Lung microvascular endothelial cell (primary cell): Measurements from ENCODE around the gene CRKL. TPM values are rescaled to one million over a fixed set of nuclear protein-coding genes. Genes with fewer than 3 reads are reported as not detected.

Experiments
- DNase-seq, 2 donors: peaks; one replicate each; pipeline versions ENCODE4 v3.0.0 to v3.0.0-alpha.2; 2010; ENCODE audit warnings: low read depth in 2 of 2
- total RNA-seq: library from RNA; depleted of rRNA; stranded (reverse); fragments of >200 nt; gene quantifications from 2 replicates; pipeline ENCODE4 v1.2.1, GENCODE V29; 2014

Gene CRKL
- total RNA-seq, 1 donor from 2014 or later, result 34.3 TPM

DNA sequence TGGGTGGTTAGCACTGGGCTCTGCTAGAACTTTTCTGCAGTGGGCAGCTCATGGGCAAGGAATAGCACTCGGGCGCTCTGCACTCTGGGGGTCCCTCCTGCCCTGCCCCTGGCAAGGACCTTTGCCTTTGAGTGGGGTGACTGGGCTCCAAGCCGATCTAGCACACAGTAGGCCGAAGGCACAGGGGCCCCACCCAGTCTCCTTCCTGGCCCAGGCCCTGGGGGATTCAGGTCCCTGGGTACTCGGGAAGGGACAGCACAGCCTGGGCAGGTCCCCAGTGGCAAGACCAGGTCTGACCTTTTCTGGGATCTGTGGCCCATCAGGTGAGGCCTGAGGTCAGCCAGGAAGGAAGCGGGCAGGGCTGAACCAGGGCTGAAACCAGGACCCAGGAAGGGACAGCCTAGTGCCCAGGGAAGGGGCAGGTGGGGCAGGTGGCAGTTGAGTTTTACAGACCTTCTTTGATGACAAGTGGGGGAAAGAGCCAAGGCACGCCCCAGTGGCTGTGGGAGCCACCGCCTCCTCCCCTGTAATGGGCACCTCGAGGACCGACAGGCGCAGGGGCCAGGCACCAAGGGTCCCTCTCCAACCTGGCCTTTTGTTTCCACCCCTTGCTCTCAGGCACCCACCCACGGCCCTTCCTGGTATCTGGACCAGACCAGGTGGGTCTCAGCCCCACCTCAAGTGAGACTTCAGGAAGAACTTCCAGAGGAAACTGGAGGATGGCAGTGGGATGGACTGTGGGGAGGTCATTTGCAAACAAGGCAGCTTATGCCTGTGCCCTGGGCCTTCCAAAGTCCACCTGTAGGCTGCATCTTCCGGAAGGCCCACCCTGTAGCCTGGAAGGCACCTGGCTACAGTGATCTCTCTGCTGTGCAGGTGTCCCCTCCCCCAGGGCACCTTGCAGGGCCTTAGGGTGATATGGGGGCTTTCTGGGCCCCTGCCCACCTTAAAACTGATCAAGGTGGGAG lies 49.0 kb downstream of the CRKL start:
- DNase-seq, result no peak

DNA sequence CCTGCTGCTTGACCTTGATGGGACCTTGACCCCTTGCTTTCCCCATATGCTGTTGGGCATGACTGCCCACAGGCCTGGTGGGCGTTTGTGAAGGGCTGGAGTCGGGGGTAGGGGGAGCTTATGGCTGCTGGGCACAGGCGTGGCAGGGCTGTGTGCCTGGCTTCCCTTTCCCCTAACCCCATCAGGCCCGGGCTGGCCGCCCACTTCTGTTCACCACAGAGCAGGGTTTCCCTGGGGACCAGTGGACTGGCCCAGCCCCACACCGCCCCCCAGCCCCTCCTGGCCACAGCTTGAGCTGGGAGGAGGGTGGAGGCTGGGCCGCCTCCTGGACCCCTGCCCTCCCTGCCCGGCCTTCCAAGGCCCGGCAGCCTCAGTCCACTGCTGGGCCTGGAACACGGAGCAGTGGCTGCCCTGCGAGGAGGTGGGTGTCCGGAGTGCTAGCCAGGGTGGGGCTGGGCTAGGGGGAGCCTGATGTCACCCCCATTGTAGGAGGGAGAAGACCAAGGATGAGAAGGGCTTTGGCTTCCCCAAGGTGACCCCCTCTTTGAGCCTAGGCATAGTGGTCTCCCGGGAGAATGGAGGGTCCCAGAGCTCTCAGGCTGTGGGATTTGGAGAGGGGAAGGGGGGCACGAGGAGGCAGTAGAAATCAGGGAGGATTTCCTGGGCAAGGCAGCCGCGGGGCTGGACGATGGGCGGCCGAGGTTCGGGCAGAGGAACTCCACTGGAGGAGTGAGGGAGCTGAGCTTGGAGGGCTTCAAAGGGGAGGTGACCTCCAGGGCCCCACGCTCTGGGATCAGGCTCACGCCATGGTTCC lies 49.9 kb downstream of the CRKL start, which contains the start of gene AIFM3:
AIFM3 (plus strand) TSS at position 373 of the 814 bp plus-strand sequence. CDS start 690 bp downstream, outside the sequence.
- DNase-seq, result no peak

DNA sequence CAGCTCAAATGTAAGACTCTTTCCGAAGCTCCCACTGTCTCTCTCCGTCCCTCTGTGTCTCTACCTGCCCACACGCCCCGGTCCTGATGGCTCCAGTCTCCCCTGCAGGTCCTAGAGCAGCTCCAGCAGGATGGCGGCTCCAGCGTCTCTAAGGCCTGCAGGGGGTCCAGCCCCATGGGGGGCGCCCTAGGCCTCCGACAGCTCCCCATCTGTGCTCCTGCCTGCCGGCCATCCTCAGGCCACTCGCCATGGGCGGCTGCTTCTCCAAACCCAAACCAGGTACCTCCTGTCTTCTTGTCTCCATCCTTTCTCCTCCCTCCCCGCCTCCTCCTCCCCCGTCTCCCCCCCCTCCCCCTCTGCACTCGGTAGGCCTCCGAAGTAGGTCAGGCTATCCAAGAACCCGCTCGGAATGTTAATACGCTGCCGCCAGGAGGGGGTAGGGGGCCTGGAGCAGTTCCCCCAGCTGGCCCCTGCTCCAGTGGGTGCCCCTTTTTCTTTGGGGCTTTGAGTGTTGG lies 50.5 kb downstream of the CRKL start:
- DNase-seq, result no peak

DNA sequence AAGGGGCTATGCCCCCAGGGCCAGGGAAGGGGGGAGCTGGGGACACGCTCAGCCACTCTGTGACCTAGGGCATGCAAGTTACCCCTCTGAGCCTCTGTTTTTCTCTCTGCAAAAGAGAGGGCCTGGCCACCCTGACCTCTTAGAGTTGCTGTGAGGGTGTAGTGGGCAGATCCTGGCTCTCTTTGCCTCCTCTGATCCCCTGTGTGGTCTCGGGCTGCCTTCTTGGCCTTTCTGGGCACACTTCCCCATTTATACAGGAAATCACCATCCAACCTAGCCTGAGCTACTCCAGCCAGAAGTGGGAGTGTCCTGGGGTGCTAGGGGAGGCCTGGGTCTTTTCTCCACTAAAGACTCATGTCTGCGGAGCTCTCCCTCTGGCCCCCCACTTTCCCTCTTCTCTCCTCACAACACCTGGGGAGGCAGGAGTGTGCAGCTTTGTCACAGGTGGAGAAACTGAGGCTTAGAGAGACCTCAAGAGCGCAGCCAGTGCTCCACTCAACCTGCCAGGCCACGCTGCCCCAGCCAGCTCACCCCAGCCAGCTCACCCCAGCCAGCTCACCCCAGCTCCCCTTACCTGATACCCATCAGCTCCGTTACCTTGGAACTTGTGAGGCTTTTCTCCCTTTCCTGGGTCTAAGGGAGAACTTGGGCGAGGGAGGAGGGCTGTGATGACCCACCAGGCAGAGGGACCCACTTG lies 51.2 kb downstream of the CRKL start:
- DNase-seq, result no peak

DNA sequence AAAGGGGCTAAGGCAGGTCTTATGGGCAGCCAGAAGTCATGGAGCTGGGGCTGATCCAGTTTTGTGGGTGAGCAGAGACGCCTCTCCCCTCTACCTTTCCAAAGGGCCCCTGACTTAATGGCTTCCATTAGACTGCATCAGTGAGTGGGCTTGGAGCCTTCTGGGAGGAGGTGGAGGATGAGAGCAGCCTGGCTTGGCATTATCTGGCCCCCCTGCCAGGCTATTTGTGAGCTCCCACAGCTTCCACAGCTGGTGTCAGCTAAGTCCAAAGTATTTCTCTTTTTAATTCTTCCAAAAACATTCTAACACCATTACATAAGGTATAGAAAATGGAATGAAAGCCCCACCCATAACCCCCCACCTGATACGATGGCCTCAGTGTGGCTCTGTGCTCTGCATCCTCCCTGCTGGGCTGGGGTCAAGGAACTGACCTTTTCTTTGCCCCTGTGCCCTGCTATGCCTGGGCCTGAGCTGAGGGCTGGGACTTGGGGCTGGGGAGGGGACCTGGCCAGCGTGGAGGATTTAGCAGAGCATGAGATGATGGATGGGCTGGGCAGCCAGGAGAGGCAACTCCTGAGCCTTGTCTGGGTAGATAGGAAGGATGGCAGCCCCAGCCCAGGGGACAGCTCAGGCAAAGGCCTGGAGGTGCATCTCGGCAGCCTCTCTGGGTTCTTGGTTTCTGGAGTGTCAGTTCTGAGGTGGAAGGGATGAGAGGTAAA lies 53.9 kb downstream of the CRKL start:
- DNase-seq, result no peak

DNA sequence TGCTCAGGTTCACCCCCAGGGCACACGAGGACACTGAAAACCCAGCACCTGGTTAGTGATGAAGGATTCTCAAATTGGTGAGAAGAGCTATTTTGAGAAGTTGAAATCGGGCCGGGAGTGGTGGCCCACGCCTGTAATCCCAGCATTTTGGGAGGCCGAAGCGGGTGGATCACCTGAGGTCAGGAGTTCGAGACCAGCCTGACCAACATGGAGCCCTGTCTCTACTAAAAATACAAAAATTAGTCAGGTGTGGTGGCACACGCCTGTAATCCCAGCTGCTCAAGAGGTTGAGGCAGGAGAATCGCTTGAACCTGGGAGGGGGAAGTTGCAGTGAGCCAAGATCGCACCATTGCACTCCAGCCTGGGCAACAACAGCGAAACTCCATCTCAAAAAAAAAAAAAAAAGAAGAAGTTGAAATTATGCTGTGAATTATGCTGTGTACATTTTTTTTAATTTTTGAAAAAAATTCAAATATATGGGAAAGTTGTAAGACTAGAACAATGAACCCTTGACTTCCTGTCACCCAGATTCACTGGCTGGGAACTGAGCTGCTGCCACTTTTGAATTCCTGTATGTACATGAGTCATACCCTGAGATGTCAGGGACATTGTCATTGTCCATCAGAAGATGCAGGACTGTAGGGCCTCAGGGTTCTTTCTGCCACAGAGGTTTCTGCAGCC lies 54.9 kb downstream of the CRKL start:
- peak in 1 of 2 donors; percentile 32 for DNase-seq

DNA sequence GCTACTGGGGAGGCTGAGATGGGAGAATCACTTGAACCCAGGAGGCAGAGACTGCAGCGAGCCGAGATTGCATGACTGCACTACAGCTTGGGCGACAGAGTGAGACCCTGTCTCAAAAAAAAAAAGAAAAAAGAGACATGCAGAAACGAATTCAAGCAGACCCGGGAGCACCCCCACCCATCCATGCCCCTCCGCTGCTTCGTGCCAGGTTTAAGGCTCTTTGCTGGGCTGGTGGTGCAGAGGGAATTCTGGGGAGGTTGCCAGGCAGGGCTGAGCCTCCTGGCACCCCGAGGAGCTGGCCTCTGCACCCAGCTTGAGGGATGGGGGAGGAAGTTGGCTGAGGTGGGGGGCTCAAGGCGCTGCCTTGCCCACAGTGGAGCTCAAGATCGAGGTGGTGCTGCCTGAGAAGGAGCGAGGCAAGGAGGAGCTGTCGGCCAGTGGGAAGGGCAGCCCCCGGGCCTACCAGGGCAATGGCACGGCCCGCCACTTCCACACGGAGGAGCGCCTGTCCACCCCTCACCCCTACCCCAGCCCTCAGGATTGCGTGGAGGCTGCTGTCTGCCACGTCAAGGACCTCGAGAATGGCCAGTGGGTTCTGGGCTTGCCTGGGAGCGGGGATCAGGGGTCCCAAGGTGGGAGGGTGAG lies 55.8 kb downstream of the CRKL start:
- no peak for DNase-seq

DNA sequence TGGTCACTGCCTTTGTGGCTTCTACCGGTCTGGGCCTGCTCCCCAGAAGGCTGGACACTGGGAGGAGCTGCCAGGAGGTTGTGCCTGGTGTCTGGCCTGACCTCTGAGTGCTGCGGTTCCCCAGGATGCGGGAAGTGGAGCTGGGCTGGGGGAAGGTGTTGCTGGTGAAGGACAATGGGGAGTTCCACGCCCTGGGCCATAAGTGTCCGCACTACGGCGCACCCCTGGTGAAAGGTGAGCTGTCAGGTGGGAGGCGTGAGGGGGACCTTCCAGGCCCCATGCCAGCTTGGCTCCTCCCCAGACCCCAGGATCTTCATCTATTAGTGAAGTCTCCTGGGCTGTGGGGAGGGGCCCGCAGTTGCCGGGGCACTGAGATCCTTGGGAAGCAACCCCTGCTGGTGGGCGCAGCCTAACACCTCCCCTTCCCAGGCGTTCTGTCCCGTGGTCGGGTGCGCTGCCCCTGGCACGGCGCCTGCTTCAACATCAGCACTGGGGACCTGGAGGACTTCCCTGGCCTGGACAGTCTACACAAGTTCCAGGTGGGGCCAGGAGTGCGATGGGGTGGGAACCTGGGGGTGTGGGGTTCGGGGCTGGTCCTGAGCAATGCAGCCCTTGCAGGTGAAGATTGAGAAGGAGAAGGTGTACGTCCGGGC lies 56.6 kb downstream of the CRKL start:
- DNase-seq, result no peak

DNA sequence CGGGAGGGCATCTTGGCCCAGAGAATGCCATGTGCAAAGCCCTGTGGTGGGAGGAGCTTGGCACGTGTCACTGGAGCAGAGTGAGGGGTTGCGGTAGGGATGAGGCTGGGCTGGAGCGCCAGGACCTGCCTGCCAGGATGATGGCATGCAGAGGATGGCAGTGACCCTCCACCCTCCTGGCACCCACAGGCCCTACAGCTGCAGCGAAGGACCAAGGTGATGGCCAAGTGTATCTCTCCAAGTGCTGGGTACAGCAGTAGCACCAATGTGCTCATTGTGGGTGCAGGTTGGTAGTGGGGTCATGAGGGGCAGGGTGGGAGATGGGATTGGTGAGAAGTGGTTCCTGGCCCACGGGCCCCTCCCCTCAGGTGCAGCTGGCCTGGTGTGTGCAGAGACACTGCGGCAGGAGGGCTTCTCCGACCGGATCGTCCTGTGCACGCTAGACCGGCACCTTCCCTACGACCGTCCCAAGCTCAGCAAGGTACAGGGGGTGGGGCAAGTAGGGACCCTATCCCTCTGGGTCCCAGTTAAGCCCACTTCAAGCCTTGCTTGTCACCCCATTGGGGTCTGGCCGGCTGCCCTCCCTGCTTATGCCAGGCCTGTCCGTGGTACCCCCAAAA lies 57.2 kb downstream of the CRKL start:
- DNase-seq, result no peak

DNA sequence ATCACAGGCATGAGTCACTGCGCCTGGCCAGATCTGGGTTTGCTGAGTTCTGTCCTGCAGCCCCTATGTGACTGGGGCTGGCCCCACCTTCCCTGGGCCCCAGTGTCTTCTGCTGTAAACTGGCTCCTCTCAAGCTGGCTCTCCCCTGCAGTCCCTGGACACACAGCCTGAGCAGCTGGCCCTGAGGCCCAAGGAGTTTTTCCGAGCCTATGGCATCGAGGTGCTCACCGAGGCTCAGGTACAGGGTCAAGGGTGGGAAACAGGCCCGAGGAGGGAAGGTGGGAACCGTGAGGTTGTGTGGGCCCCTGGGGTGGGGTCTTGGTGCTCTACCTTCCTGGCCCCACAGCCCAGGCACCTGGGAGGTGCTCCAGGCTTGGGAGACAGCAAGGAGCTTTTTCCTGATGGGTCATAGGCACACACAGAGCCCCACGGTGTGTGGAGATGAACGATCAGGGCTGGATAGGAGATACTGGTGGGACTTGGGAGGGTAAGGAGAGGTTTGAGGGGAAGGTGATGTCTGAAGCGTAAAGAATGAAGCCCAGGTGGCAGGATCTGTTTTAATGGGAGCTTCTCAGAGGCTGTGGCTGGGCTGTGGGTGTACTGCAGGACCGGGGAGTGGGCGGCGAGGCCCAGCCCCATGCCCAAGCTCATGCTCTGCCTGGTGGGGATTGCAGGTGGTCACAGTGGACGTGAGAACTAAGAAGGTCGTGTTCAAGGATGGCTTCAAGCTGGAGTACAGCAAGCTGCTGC lies 58.5 kb downstream of the CRKL start:
- DNase-seq, result no peak

DNA sequence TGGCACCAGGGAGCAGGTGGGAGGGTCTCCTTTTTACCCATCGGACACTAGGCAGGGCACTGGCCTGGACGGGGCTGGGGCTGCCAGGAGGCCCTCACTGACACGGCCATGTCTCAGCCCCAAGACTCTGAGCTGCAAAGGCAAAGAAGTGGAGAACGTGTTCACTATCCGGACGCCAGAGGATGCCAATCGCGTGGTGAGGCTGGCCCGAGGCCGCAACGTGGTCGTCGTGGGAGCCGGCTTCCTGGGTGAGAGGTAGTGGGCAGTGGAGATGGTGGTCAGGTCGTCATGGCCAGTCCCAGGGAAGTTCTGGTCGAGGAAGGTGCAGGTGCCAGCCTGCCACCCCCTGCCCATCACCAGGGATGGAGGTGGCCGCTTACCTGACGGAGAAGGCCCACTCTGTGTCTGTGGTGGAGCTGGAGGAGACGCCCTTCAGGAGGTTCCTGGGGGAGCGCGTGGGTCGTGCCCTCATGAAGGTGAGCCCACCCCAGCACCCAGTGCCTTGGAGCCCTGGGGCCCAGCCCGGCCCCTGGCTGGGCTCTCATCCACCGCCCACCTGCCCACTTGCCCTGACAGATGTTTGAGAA lies 59.2 kb downstream of the CRKL start:
- DNase-seq, result no peak

DNA sequence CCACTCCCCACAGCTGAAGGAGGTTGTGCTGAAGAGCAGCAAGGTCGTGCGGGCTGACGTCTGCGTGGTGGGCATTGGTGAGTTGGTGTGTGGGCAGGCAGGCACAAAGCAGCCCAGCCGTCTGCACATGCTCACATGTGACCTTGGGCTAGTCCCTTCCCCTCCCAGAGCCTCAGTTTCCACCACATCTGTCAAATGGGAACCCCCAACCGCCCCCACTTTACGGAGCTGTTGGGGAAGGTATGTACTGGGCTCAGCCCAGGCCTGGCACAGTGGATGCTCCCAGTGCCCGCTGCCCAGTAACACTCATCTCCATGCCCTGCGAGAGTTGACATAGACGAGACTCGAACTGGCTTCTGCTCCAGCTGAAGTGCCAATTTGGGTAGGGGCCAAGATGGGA lies 59.8 kb downstream of the CRKL start:
- DNase-seq, result no peak

DNA sequence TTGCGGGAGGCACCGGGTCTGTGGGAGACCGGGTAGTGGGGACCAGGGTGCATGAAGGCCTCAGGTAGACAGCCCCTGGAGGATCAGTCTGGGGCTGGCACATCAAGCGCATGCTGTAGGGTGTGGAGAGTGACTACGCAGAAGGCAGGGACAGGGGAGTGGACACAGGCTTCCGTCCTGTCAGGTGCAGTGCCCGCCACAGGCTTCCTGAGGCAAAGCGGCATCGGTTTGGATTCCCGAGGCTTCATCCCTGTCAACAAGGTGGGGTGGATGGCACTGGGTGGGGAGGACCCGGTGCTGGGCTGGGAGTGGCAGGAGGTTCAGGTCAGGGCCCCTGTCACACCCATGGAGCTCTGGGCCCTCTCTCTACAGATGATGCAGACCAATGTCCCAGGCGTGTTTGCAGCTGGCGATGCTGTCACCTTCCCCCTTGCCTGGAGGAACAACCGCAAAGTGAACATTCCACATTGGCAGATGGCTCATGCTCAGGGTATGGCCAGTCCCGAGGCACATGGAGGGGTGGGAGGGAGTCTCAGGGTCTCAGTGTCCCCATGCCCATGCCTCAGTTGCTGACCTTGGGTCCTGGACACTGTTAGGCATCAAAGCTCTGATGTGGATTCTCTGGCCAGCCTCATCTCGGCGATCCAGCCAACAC lies 60.4 kb downstream of the CRKL start:
- DNase-seq, result no peak

DNA sequence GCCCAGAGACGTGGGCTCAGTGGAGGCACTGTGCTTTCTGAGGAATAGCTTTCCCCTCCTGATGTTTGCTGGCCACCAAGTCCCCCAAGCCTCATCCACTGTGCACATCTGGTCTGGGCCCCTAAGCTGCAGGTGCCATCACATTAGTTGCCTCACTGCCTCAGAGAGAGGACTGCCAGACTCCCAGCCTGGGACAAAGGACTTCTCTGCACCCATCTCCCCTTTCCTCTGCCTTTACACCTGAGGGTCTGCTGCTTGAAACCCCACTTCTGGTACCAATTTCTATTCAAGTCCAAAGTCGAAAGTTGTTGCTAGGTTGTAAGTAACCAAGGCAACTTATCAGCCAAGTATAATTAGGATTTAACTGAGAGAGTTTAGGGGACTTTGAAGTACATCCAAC lies 61.2 kb downstream of the CRKL start:
- DNase-seq, result no peak

DNA sequence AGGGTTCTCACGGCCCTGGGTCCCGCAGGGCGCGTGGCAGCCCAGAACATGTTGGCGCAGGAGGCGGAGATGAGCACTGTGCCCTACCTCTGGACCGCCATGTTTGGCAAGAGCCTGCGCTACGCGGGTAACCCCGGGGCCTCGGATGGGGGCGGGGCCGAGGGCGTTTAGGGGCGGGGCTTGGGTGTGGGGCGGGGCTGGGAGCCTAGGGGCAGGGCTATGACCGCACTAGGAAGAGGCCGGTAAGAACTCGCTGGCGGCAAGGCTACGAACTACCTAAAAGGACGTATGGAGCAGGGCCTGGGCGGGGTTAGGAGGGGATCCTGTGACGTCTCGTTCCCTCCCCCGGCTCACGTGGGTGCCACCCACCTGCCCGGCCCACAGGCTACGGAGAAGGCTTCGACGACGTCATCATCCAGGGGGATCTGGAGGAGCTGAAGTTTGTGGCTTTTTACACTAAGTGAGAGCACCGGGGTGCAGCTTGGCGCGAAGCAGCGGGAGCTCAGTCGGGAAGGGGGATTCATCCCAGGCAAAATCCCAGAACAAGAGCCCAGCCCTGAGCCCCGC lies 62.1 kb downstream of the CRKL start:
- DNase-seq, result peak; percentile 81

DNA sequence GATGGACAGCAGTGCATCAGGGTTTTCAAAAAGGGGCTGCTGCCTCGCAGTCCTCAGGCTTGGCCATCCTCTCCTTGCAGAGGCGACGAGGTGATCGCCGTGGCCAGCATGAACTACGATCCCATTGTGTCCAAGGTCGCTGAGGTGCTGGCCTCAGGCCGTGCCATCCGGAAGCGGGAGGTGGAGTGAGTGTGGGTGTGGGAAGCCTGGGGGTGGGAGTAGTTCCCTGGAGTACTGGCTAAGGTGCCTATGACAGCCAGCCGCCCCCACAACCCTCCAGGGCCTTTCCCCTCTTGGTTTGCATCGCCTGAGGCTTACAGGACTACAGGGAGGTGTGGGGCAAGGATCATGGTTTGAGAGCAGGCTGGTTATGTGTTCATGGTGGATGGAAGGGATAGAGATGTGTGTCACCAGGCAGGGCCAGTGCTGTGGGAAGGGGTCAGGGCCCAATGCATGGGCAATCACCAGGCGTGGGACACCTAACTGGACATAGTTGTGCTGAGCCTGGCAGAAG lies 62.8 kb downstream of the CRKL start:
- DNase-seq, result no peak

DNA sequence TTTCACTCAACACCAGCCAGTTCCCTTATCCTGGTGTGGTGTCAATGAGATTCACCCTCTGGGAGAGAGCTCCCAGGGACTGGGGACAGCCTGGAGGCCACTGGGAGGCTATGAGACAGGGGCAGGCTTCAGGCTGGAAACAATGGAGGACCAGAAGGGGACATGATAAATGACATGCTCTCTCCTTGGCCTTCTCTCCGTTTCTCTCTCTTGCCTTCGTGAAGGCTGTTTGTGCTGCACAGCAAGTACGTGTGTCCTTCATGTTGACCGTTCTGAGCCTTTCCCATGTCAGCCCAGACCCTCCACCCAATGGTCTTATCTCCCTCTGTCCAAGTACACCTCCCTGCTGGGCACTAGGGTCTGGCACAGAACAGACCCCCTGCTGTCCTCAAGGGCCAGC lies 63.3 kb downstream of the CRKL start:
- no peak for DNase-seq
